MM.1S (cell line): Measurements from ENCODE around the gene GNE.

ENCODE experiments used
- EZH2 ChIP-seq: fragments of 300-600 bp; sonication (generic); optimal IDR thresholded peaks from 2 replicates; pipeline ENCODE3; 2017; ENCODE audit warnings: low read depth, mild to moderate bottlenecking, antibody characterized with exemption, low read length, mixed read lengths
- TF ChIP-seq, protein P1 (sequence below): fragments of 300-600 bp; sonication (generic); IDR thresholded peaks from 2 replicates; pipeline ENCODE4 v1.5.1; 2016; ENCODE audit warnings: antibody characterized with exemption, low read length, mixed read lengths

- TF ChIP-seq, protein P1, sequence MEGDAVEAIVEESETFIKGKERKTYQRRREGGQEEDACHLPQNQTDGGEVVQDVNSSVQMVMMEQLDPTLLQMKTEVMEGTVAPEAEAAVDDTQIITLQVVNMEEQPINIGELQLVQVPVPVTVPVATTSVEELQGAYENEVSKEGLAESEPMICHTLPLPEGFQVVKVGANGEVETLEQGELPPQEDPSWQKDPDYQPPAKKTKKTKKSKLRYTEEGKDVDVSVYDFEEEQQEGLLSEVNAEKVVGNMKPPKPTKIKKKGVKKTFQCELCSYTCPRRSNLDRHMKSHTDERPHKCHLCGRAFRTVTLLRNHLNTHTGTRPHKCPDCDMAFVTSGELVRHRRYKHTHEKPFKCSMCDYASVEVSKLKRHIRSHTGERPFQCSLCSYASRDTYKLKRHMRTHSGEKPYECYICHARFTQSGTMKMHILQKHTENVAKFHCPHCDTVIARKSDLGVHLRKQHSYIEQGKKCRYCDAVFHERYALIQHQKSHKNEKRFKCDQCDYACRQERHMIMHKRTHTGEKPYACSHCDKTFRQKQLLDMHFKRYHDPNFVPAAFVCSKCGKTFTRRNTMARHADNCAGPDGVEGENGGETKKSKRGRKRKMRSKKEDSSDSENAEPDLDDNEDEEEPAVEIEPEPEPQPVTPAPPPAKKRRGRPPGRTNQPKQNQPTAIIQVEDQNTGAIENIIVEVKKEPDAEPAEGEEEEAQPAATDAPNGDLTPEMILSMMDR, result no peak
- no peak for TF ChIP-seq EZH2
These were observed 48.4 kb upstream of the GNE start for GRCh38 chr9:36306471-36307306.
